PFSK-1 (cell line): ENCODE data around the gene PACSIN1.

Experiments
- POLR2AphosphoS5 ChIP-seq: IDR thresholded peaks from 2 replicates; pipeline ENCODE4 v1.6.1; 2012; ENCODE audit warnings: low read depth, mild to moderate bottlenecking, control low read depth, low read length, moderate library complexity
- SIN3A ChIP-seq: IDR thresholded peaks from 2 replicates; pipeline ENCODE4 v1.6.1; 2012; ENCODE audit warnings: mild to moderate bottlenecking, low read length, moderate library complexity, borderline replicate concordance; ENCODE audit not compliant: insufficient read depth
- TAF1 ChIP-seq: IDR thresholded peaks from 2 replicates; pipeline ENCODE4 v1.6.1; 2012; ENCODE audit warnings: low read length, control low read depth, borderline replicate concordance; ENCODE audit not compliant: insufficient read depth
- TF ChIP-seq, protein P1 (sequence below), 2 experiments: IDR thresholded peaks; 2 replicates each; pipeline versions ENCODE4 v1.6.1 to v1.8.0; 2011 to 2012; ENCODE audit warnings: low read depth in 2 of 2, low read length in 2 of 2, control low read depth in 1 of 2, inconsistent platforms in 1 of 2, mild to moderate bottlenecking in 1 of 2, moderate library complexity in 1 of 2; ENCODE audit not compliant: insufficient read depth in 1 of 2

DNA sequence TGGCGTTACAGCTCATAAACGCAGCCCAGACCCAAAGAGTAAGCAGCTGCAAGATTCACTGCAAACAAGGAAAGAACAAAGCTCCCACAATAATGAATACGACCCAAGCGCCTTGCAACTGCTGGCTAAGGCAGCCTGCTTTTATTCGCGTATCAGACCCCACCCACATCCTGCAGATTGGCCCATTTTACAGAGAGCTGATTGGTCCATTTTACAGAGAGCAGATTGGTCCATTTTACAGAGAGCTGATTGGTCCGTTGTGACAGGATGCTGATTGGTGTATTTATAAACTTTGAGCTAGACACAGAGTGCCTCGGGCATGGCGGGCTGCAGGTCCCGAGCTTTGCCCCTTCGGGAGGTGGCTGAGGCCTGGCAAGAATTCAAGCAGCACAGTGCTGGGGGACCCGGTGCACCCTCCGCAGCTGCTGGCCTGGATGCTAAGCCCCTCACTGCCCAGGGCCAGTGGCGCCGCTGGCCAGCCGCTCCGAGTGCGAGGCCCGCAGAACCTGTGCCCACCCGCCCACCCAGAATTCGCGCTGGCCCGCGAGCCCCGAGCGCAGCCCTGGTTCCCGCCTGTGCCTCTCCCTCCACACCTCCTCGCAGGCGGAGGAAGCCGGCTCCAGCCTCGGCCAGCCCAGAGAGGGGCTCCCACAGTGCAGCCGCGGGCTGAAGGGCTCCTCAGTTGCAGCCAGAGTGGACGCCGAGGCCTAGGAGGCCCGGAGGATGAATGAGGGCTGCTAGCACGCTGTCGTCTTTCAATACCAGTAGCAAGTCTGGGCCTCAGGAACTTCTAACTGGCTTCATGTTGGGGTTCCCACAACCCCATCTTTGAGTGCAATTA, 28.9 kb upstream of the PACSIN1 start:
- TF ChIP-seq, protein P1, sequence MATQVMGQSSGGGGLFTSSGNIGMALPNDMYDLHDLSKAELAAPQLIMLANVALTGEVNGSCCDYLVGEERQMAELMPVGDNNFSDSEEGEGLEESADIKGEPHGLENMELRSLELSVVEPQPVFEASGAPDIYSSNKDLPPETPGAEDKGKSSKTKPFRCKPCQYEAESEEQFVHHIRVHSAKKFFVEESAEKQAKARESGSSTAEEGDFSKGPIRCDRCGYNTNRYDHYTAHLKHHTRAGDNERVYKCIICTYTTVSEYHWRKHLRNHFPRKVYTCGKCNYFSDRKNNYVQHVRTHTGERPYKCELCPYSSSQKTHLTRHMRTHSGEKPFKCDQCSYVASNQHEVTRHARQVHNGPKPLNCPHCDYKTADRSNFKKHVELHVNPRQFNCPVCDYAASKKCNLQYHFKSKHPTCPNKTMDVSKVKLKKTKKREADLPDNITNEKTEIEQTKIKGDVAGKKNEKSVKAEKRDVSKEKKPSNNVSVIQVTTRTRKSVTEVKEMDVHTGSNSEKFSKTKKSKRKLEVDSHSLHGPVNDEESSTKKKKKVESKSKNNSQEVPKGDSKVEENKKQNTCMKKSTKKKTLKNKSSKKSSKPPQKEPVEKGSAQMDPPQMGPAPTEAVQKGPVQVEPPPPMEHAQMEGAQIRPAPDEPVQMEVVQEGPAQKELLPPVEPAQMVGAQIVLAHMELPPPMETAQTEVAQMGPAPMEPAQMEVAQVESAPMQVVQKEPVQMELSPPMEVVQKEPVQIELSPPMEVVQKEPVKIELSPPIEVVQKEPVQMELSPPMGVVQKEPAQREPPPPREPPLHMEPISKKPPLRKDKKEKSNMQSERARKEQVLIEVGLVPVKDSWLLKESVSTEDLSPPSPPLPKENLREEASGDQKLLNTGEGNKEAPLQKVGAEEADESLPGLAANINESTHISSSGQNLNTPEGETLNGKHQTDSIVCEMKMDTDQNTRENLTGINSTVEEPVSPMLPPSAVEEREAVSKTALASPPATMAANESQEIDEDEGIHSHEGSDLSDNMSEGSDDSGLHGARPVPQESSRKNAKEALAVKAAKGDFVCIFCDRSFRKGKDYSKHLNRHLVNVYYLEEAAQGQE (IDR thresholded peaks at IDR 0.05; ENCODE audit: insufficient read depth in 1 of 2, low read depth in 2 of 2, low read length in 2 of 2): no peak
- TF ChIP-seq POLR2AphosphoS5 (no peak), SIN3A (no peak), TAF1 (no peak)
